ENCODE results near the gene SMIM27. TPM values are rescaled to one million over a fixed set of nuclear protein-coding genes. Genes with fewer than 3 reads are reported as not detected.

SMIM27 gene
- total RNA-seq, 2 donors from 2014 or later, result 14.0 to 18.4 TPM

DNA sequence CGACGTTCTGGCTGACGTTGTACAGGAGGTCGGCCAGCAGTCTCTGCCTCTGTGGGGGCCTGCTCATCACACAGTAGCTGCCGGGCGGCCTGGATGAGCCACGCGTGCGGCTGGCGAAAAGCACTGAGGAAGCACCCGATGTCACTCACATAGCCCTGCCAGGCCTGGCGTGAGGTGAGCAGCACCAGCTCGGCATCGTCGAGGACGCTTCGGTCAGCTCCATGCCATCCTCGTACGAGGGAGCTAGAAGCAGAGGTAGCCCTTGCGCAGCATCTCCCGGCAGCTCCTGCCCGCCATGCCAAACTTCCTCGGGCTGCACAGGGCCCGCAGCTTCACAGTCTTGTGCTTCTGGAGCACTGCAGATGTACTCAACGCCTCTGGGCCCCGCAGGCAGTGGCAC is 14.6 kb downstream of the SMIM27 start:
- DNase-seq, result no peak
- no peak overlapping the region for H3K4me3 Mint-ChIP-seq
- no peaks in the 10 kb centered on the region for H3K27me3 ChIP-seq (ENCODE audit: control insufficient read depth, insufficient read depth, low read length, poor library complexity, severe bottlenecking)
- peaks cover 2% of the 10 kb centered on the region for H3K4me1 Mint-ChIP-seq
- H3K27ac ChIP-seq (ENCODE audit: low read depth, low read length), result no peak overlapping the region
- no peaks in the 10 kb centered on the region for H3K9me3 ChIP-seq (ENCODE audit: control insufficient read depth, low read length)
- no peak overlapping the region for H3K27ac Mint-ChIP-seq
- H3K27me3 Mint-ChIP-seq (ENCODE audit: insufficient read depth), result no peaks in the 10 kb centered on the region
- peaks cover 2% of the 10 kb centered on the region for H3K4me1 ChIP-seq (ENCODE audit: control insufficient read depth, insufficient read depth, low read length)
- H3K36me3 Mint-ChIP-seq (ENCODE audit: low read depth), result peaks cover 39% of the 10 kb centered on the region
- no peak overlapping the region for H3K9ac ChIP-seq (ENCODE audit: extremely low read depth, low read length, poor library complexity, severe bottlenecking)
- no peak overlapping the region for H3K4me3 ChIP-seq (ENCODE audit: low read length)
- H3K9me3 Mint-ChIP-seq, result no peaks in the 10 kb centered on the region
- TF ChIP-seq, protein P1, sequence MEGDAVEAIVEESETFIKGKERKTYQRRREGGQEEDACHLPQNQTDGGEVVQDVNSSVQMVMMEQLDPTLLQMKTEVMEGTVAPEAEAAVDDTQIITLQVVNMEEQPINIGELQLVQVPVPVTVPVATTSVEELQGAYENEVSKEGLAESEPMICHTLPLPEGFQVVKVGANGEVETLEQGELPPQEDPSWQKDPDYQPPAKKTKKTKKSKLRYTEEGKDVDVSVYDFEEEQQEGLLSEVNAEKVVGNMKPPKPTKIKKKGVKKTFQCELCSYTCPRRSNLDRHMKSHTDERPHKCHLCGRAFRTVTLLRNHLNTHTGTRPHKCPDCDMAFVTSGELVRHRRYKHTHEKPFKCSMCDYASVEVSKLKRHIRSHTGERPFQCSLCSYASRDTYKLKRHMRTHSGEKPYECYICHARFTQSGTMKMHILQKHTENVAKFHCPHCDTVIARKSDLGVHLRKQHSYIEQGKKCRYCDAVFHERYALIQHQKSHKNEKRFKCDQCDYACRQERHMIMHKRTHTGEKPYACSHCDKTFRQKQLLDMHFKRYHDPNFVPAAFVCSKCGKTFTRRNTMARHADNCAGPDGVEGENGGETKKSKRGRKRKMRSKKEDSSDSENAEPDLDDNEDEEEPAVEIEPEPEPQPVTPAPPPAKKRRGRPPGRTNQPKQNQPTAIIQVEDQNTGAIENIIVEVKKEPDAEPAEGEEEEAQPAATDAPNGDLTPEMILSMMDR (conservative IDR thresholded peaks at IDR 0.05), result no peak
- H3K36me3 ChIP-seq (ENCODE audit: control insufficient read depth, insufficient read depth, low read length), result peaks cover 32% of the 10 kb centered on the region
- 93 to 95% methylated on average over 17 to 26 of the region's 26 CpGs for WGBS, 2 experiments (ENCODE audit: insufficient coverage in 1 of 2, insufficient read length in 1 of 2)

DNA sequence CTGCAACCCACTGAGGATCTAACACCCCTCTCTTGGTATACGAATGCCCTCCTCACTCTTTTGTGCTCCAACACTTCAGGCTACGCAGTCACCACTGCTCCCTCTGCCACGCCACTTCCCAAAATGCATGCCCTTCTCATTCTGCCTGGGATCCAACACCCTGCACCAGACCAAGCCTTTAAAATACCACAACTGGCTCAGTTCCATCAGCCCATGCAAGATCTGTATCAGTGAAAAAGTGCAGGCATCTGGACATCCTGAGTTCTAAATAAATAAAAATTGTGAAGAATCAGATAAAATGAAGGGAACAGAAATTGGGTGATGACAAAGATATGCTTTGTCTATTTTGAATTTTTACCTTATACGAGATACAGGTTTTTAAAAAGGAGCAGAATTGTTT is 18.1 kb downstream of the SMIM27 start:
- WGBS, 2 experiments (ENCODE audit: insufficient coverage in 1 of 2, insufficient read length in 1 of 2), result 94 to 96% methylated on average over 3 to 4 of the region's 4 CpGs
- H3K27ac Mint-ChIP-seq, result no peak overlapping the region

DNA sequence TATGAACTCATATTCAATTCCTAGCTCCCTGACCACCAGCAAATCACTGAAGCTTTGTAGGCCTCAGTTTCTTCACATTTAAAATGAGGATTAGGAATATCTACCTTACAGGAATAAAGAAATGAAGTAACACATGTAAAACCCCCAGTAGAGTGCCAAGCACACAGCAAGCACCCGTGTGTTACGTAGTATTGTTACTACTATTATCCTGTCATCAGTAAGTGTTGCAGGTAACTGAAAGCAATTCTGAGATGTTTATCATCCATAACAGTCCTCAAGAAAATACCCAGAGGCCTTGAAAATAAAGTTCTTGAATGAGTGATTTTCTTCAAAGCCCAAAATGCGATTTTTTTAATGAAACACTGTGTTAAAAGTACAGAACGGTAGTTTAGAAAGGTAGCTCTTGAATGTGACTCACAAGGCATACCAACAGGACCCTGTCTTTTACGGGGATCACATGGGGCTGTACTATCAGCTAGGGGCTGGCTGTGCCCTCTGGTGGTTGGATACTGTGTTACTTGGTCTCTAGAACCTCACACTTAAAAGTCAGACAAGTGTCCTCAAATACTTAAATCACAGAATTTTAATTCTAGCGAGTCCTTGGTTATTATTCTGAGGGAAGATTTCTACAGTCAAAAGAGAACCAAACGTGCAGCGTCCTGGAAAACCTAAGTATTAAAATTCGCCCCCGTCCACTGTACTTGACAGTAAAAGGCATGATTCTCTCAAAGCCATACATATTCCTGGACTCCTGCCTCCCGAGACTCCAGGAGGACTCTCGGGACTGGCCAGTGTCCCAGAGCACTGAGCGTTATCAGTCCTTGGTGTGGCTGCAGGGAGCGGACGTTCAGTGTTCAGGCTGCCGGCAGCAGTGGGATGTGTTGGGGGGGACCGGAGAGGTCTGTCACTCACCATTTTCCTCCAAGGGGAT is 20.1 kb downstream of the SMIM27 start:
- peak overlapping the region; percentile 99 for H3K27ac Mint-ChIP-seq
- H3K36me3 ChIP-seq (ENCODE audit: control insufficient read depth, insufficient read depth, low read length), result peaks cover 7% of the 10 kb centered on the region
- H3K27ac ChIP-seq (ENCODE audit: low read depth, low read length), result no peak overlapping the region
- WGBS, 2 experiments (ENCODE audit: insufficient coverage in 1 of 2, insufficient read length in 1 of 2), result 3 to 5% methylated on average over 4 to 17 of the region's 17 CpGs
- TF ChIP-seq, protein P1 (conservative IDR thresholded peaks at IDR 0.05), result peak; percentile 91
- no peaks in the 10 kb centered on the region for H3K27me3 Mint-ChIP-seq (ENCODE audit: insufficient read depth)
- H3K4me3 ChIP-seq (ENCODE audit: low read length), result peak overlapping the region; percentile 95
- H3K36me3 Mint-ChIP-seq (ENCODE audit: low read depth), result peaks cover 18% of the 10 kb centered on the region
- no peaks in the 10 kb centered on the region for H3K9me3 ChIP-seq (ENCODE audit: control insufficient read depth, low read length)
- peak overlapping the region; percentile 98 for H3K4me3 Mint-ChIP-seq
- DNase-seq, result peak; percentile 86
- peaks cover 5% of the 10 kb centered on the region for H3K4me1 ChIP-seq (ENCODE audit: control insufficient read depth, insufficient read depth, low read length)
- H3K27me3 ChIP-seq (ENCODE audit: control insufficient read depth, insufficient read depth, low read length, poor library complexity, severe bottlenecking), result no peaks in the 10 kb centered on the region
- peak overlapping the region; percentile 69 for H3K9ac ChIP-seq (ENCODE audit: extremely low read depth, low read length, poor library complexity, severe bottlenecking)
- no peaks in the 10 kb centered on the region for H3K9me3 Mint-ChIP-seq
- H3K4me1 Mint-ChIP-seq, result peaks cover 6% of the 10 kb centered on the region

More for the DNA sequence above, 18.1 kb downstream of the SMIM27 start:
- no peak for DNase-seq
- no peaks in the 10 kb centered on the region for H3K9me3 Mint-ChIP-seq
- peaks cover 6% of the 10 kb centered on the region for H3K4me1 Mint-ChIP-seq
- H3K9me3 ChIP-seq (ENCODE audit: control insufficient read depth, low read length), result no peaks in the 10 kb centered on the region
- H3K4me1 ChIP-seq (ENCODE audit: control insufficient read depth, insufficient read depth, low read length), result peaks cover 5% of the 10 kb centered on the region
- peaks cover 20% of the 10 kb centered on the region for H3K36me3 ChIP-seq (ENCODE audit: control insufficient read depth, insufficient read depth, low read length)
- H3K27me3 Mint-ChIP-seq (ENCODE audit: insufficient read depth), result no peaks in the 10 kb centered on the region
- no peak overlapping the region for H3K27ac ChIP-seq (ENCODE audit: low read depth, low read length)
- no peak overlapping the region for H3K4me3 ChIP-seq (ENCODE audit: low read length)
- peaks cover 35% of the 10 kb centered on the region for H3K36me3 Mint-ChIP-seq (ENCODE audit: low read depth)
- H3K9ac ChIP-seq (ENCODE audit: extremely low read depth, low read length, poor library complexity, severe bottlenecking), result no peak overlapping the region
- TF ChIP-seq, protein P1 (conservative IDR thresholded peaks at IDR 0.05), result no peak
- H3K4me3 Mint-ChIP-seq, result no peak overlapping the region
- no peaks in the 10 kb centered on the region for H3K27me3 ChIP-seq (ENCODE audit: control insufficient read depth, insufficient read depth, low read length, poor library complexity, severe bottlenecking)
